OCI-LY3 (cell line): ENCODE measurements around the gene ZEB2.

Experiments used
- CTCF ChIP-seq: fragments of 200-600, 300-600 bp; sonication (generic); IDR thresholded peaks from 2 replicates; pipeline ENCODE4 v1.5.1; 2014; ENCODE audit warnings: antibody characterized with exemption, low read length, low read depth
- EZH2phosphoT487 ChIP-seq: fragments of 200-600 bp; shearing (Covaris generic); IDR thresholded peaks from 2 replicates; pipeline ENCODE4 v1.6.1; 2018; ENCODE audit warnings: antibody characterized with exemption, mixed run types, low read depth

GRCh38 chr2:144339048-144339447 lies 180.9 kb downstream of the ZEB2 start:
- TF ChIP-seq CTCF: no peak
- no peak for TF ChIP-seq EZH2phosphoT487
